Tibial nerve (tissue), 4 donors: ENCODE results near the gene TSPAN15.

ENCODE experiments used
- CTCF ChIP-seq, 5 experiments: fragments of 200-600 bp in 3 of 5; fragments of 450-650 bp in 2 of 5; sonication (generic) in 3 of 5; IDR thresholded peaks; one replicate each; pipeline ENCODE4 v1.5.1; 2016 to 2019; ENCODE audit warnings: antibody characterized with exemption in 5 of 5, mild to moderate bottlenecking in 3 of 5, moderate library complexity in 2 of 5
- EP300 ChIP-seq, 2 donors: sonication (generic); formaldehyde crosslinking; IDR thresholded peaks; one replicate each; pipeline ENCODE4 v1.6.1; 2017; ENCODE audit warnings: antibody characterized with exemption in 2 of 2, mild to moderate bottlenecking in 1 of 2
- POLR2A ChIP-seq, 2 donors: fragments of 450-650 bp; IDR thresholded peaks; one replicate each; pipeline ENCODE4 v1.6.1; 2017; ENCODE audit warnings: antibody characterized with exemption in 2 of 2, mild to moderate bottlenecking in 2 of 2, moderate library complexity in 2 of 2

GRCh38 chr10:69411476-69411875 is 39.8 kb upstream of the TSPAN15 start:
- TF ChIP-seq CTCF (IDR thresholded peaks at IDR 0.05) (no peak), EP300 (IDR thresholded peaks at IDR 0.05) (no peak), POLR2A (IDR thresholded peaks at IDR 0.05) (no peak)
